ENCODE measurements around the gene MAL. TPM values are rescaled to one million over a fixed set of nuclear protein-coding genes. Genes with fewer than 3 reads are reported as not detected.

Gene MAL
- total and polyA plus RNA-seq, 2 of the 8 experiments (the other 6 are each of a cell fraction or from before 2014, with no cell fraction given), result not detected

DNA sequence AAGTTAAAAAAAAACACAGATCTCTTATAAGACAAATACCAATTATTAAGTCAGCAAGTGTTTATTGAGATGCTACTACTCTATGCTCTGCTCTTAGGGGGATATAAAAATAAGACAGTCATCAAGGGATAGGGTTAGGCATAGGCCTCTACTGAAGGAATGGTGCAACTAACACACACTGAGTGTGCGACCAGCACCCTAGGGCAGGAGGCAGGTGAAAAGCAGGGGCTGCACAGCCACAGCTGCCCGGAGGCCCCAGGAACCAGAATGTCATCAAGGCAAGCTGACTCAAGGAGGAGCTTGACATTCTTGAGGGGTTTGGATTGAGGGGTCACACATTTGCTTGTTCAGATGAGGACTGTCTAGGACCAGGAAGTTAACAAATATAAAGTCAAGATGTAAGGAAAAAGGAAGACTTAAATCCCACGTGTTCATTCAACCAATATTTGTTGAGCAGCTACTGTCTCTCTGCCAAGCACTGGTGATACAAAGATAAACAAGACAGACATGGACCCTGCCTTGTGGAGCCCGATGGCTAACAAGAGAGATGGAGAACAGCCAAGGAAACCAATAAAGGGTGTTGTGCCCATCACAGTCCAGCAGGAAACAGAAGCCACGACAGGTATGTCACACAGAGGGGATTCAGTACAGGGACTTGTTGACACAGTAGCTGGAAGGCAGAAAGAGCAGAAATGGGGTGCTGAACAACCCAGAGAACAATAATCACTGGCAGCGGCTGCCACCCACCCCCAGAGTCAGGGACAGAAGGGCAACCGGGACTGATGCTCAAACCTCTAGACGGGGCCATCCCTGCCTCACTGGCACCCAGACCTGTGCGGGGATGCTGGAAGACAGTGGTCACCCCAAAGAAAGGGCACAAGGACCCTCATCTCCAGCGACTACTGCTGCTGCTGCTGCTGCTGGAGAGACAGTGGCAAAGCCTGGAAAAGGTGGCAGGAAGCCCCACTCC lies 45.8 kb upstream of the MAL start:
- Histone ChIP-seq H2BK20ac (ENCODE audit: low read length) (no peak overlapping the region), H3K4me1 (replicated peaks in 1 of 4; ENCODE audit: control insufficient read depth in 3 of 4, insufficient read depth in 4 of 4, low read length in 3 of 4) (no peaks in the 10 kb centered on the region), H4K8ac (ENCODE audit: extremely low read depth, insufficient read depth, low read length) (no peak overlapping the region), H2BK12ac (ENCODE audit: low read depth, low read length) (no peak overlapping the region), H3K23me2 (ENCODE audit: low read depth, low read length) (no peaks in the 10 kb centered on the region), H2AFZ (ENCODE audit: low read length) (no peak overlapping the region), H4K20me1 (replicated peaks in 1 of 2; ENCODE audit: control insufficient read depth in 1 of 2, insufficient read depth in 2 of 2, low read length in 2 of 2) (no peaks in the 10 kb centered on the region), H3K14ac (ENCODE audit: insufficient read length) (no peak overlapping the region), H3K27me3 (replicated peaks in 1 of 4; ENCODE audit: control insufficient read depth in 3 of 4, extremely low read depth in 1 of 4, insufficient read depth in 3 of 4, low read length in 3 of 4) (no peaks in the 10 kb centered on the region), H3K4ac (replicated peaks; ENCODE audit: insufficient read length, low read depth, low read length) (no peak overlapping the region), H3K9me3 (ENCODE audit: insufficient read depth in 2 of 2, low read depth in 1 of 2, low read length in 1 of 2) (peaks cover 70 to 91% of the 10 kb centered on the region in 2 experiments), H2BK120ac (replicated peaks; ENCODE audit: low read depth, low read length) (no peak overlapping the region), H3K79me2 (ENCODE audit: control insufficient read depth in 1 of 2, insufficient read depth in 2 of 2, low read length in 2 of 2) (no peaks in the 10 kb centered on the region), H3K56ac (replicated peaks; ENCODE audit: insufficient read length, low read depth, low read length) (no peak overlapping the region), H2BK5ac (ENCODE audit: low read depth, low read length) (no peak overlapping the region), H3K23ac (ENCODE audit: insufficient read length) (no peak overlapping the region), H3K27ac (ENCODE audit: low read depth, low read length) (no peak overlapping the region), H3K36me3 (ENCODE audit: control insufficient read depth in 2 of 4, insufficient read depth in 4 of 4, low read length in 3 of 4) (no peaks in the 10 kb centered on the region), H2BK15ac (ENCODE audit: low read length) (no peak overlapping the region), H4K91ac (replicated peaks; ENCODE audit: insufficient read length, low read length) (no peak overlapping the region), H4K5ac (ENCODE audit: insufficient read length, low read depth, low read length) (no peak overlapping the region), H3K4me2 (ENCODE audit: insufficient read depth in 1 of 2, low read depth in 2 of 2, low read length in 2 of 2) (no peak overlapping the region), H3K18ac (ENCODE audit: extremely low read depth, low read length) (no peak overlapping the region), H3K79me1 (ENCODE audit: low read depth, low read length) (no peaks in the 10 kb centered on the region), H3K4me3 (ENCODE audit: extremely low read depth in 1 of 4, insufficient read depth in 2 of 4, low read depth in 3 of 4, low read length in 4 of 4) (no peak overlapping the region), H3K9ac (replicated peaks in 1 of 4; ENCODE audit: extremely low read depth in 1 of 4, low read depth in 3 of 4, low read length in 3 of 4) (no peak overlapping the region), H2AK5ac (ENCODE audit: low read depth, low read length) (no peak overlapping the region)
- ChIA-PET CTCF (ENCODE audit: partially characterized antibody) (no interaction called here), POLR2A (ENCODE audit: partially characterized antibody) (no interaction called here)
- 63% methylated on average over 10 of the region's 10 CpGs; no CpG with 5 or more reads in 1 of the 2 experiments for WGBS, 2 experiments (ENCODE audit: extremely low coverage in 1 of 2, insufficient coverage in 1 of 2, insufficient read length in 1 of 2, insufficient replicate concordance in 2 of 2, low coverage in 1 of 2, low lambda C conversion rate in 2 of 2, missing lambda C conversion rate in 1 of 2)
- FAIRE-seq (no peak), DNase-seq (ENCODE audit: low read depth in 1 of 2, low spot score in 2 of 2) (no peak)
- TF ChIP-seq MAFK (IDR thresholded peaks at IDR 0.05; ENCODE audit: low read depth, low read length) (no peak), EGR1 (IDR thresholded peaks at IDR 0.05; ENCODE audit: borderline replicate concordance, low read depth, low read length) (no peak), EZH2 (IDR thresholded peaks at IDR 0.05; ENCODE audit: low read depth, low read length, severe bottlenecking) (no peak), SIRT6 (IDR thresholded peaks at IDR 0.05; ENCODE audit: low read length) (no peak), SP2 (IDR thresholded peaks at IDR 0.05; ENCODE audit: low read length) (no peak), BCL11A (IDR thresholded peaks at IDR 0.05; ENCODE audit: low read depth in 2 of 2, low read length in 2 of 2) (no peak), TAF7 (optimal IDR thresholded peaks at IDR 0.05; ENCODE audit: borderline replicate concordance, low read depth, low read length) (no peak), CBX8 (IDR thresholded peaks at IDR 0.05; ENCODE audit: borderline replicate concordance, low read depth, low read length) (no peak), CTBP2 (IDR thresholded peaks at IDR 0.05; ENCODE audit: borderline replicate concordance, insufficient read depth, insufficient read length, low read length) (no peak), ZNF274 (IDR thresholded peaks at IDR 0.05; ENCODE audit: borderline replicate concordance, extremely low read depth, low read length) (no peak)
- TF ChIP-seq, protein P1, sequence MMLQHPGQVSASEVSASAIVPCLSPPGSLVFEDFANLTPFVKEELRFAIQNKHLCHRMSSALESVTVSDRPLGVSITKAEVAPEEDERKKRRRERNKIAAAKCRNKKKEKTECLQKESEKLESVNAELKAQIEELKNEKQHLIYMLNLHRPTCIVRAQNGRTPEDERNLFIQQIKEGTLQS (IDR thresholded peaks at IDR 0.05; ENCODE audit: insufficient read depth, low read depth, low read length), result no peak

Data from H1 (cell line).